Bone marrow (tissue), 2 donors: ENCODE measurements around the gene PRMT6.
"Not testable (repeated sequence)": the region's sequence is repeated elsewhere in the genome, so short reads cannot be mapped to it uniquely, and the experiment has no call there.

ENCODE experiments used
- DNase-seq, 2 donors: peaks; one replicate each; lab custom pipeline; 2025; lab: John Stamatoyannopoulos, UW

Gene PRMT6

DNA sequence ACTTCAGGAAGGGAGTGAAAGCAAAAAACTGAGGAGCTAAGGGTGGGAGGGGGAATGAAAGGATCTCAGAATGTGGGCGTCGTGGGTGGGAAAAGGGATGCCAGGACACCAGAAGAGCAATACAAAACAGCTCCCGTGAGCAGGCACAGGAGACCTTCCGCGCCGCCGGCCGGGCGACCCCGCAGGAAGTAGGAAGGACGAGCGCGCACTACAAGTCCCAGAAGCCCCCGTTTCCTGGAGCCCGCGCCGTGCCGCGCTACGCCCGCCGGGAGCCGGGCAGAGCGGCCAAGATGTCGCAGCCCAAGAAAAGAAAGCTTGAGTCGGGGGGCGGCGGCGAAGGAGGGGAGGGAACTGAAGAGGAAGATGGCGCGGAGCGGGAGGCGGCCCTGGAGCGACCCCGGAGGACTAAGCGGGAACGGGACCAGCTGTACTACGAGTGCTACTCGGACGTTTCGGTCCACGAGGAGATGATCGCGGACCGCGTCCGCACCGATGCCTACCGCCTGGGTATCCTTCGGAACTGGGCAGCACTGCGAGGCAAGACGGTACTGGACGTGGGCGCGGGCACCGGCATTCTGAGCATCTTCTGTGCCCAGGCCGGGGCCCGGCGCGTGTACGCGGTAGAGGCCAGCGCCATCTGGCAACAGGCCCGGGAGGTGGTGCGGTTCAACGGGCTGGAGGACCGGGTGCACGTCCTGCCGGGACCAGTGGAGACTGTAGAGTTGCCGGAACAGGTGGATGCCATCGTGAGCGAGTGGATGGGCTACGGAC is at the start of gene PRMT6:
Gene PRMT6 (plus strand): TSS at position 249 of the 771 bp plus-strand sequence. CDS start 42 bp downstream, at position 291.
- DNase-seq = peak; percentile 36 to 82

DNA sequence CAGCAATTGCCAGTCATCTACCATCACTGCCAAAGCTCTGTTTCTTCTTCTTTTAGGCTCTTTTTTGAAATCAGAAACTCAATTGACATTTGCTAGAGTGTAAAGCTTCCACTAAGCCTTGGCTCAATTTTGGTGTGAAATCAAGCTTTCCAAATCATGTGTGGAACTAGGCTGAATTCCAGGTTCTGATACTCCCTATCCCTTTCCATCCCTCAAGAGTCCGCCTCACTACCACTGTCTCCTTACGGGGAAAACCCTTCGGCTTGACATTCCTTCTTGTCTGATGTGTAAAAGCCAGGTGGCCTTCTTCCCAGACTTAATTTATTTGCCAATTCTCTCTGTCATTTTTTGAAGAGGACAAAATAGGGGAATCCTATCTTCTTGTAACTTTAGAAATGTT is 47.2 kb upstream of the PRMT6 start:
- no peak for DNase-seq

DNA sequence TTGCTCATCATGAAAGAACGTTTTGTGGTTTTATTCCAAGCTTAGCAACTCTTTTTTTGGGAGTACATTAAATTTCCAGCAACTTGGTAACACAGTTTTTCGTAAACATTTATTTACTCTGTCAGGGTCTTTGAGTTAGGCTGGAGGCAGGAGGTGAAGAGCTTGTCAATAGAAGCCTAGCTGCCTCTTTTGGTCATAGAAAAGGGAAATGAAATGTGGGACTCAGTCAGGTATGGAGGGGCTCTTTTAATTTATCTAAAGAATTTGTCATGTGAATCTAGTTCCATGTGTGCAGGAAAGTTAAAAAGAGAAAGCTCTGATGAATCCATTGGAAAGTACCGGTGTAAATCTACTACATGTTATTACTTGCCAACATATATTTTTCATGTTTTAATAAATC is 45.9 kb upstream of the PRMT6 start:
- no peak for DNase-seq

DNA sequence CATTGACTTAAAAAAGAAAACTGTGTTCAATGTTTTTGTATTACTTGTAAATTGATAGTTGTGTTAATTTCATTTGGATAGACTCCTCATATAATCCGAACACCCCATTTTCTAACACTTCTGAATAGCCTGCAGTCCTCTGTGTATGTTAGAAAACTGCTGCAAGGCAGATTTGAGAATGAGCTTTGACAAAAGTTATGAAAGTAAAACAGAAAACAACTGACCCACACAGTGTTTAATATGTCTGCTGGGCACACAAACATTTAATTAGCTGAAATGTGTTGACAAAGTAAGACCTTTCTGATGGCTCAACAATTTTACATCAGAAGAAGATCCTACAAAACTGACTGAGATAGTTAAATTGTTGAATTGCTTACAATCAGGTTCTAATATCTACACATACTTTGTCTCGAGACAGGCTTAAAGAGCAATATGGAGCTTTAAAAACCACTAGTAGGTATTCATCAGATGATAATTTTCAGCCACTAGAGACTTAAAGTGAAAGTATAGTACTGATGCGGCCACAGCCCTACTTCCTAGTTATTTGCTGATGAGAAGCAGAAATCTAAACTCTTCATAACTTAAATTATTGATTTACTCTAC is 40.0 kb upstream of the PRMT6 start:
- no peak for DNase-seq

DNA sequence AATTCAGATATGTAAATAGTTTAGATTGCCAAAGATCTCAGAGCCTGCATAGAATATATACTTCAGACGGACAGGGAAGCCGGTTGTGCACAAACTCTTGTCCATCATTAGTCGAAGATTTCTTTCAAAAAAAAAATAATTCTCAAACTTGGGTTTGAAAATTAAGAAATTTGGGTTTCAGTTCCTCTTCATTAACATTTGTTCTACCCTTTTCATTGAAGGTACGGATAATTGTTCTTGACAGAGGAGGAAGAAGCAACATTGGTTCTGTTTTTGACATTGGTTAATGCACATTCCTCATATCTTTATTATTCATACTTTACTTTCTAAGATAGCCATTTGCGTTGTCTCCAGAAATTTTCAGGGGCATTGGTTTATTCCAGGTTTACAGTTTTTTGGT is 38.0 kb upstream of the PRMT6 start:
- no peak for DNase-seq

DNA sequence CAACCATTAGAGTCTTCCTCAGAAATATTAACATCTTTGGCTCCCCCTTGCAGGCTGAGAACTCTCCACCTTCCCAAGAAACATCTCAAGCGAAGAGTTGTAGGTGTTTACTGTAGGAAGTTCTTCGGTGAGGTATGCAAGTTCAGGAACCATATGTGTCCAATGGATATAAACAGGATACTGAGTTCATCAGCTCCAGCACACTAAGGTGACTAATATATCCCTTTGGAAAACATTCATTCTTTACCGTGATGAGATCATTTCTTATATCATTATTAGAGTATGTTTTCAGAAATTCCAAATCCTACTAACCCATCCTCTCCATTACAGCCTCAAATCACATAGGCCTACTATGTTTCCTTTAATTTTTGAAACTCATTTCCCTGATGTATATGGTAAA is 37.3 kb upstream of the PRMT6 start:
- DNase-seq = no peak

DNA sequence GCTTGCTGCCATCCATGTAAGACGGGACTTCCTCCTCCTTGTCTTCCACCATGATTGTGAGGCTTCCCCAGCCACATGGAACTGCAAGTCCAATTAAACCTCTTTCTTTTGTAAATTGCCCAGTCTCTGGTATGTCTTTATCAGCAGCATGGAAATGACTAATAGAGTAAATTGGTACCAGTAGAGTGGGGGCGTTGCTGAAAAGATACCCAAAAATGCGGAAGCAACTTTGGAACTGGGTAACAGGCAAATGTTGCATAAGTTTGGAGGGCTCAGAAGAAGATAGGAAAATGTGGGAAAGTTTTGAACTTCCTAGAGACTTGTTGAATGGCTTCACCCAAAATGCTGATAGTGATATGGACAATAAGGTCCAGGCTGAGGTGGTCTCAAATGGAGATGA is 17.6 kb upstream of the PRMT6 start:
- not testable (repeated sequence) for DNase-seq

DNA sequence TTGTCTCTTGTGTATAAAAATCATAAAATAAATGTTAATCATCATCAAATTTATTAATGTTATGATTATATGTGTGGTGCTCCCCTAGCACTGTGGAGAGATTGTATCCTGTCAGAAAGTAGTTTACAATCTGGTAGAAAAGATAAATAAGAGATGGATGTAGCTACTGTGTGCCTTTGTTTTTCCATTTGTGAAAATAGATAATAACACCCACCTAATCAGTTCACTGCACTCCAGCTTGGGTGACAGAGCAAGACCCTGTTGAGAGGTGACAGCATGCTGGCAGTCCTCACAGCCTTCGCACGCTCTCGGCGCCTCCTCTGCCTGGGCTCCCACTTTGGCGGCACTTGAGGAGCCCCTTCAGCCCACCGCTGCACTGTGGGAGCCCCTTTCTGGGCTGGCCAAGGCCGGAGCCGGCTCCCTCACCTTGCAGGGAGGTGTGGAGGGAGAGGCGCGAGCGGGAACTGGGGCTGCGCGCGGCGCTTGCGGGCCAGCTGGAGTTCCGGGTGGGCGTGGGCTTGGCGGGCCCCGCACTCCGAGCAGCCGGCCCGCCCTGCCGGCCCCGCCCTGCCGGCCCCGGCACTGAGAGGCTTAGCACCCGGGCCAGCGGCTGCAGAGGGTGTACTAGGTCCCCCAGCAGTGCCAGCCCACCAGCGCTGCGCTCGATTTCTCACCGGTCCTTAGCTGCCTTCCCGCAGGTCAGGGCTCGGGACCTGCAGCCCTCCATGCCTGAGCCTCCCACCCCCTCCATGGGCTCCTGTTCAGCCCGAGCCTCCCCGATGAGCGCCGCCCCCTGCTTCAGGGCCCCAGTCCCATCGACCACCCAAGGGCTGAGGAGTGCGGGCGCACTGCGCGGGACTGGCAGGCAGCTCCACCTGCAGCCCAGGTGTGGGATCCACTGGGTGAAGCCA is 11.9 kb upstream of the PRMT6 start:
- DNase-seq = not testable (repeated sequence)

DNA sequence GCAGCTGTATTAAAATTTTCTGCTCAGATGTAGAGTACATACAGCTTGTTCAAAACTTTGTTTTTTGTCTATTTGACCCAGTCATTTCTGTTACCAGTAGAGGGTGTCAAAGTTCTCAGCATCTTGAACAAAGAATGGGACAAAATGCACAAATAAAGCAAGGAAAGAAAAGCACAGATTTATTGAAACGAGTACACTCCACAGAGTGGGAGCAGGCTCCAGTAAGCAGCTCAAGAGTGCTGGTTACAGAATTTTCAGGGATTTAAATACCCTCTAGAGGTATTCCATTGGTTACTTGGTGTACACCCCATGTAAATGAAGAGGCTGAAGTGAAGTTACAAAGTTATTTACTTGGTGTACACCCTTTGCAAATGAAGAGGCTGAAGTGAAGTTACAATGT is 8.9 kb upstream of the PRMT6 start:
- no peak for DNase-seq

DNA sequence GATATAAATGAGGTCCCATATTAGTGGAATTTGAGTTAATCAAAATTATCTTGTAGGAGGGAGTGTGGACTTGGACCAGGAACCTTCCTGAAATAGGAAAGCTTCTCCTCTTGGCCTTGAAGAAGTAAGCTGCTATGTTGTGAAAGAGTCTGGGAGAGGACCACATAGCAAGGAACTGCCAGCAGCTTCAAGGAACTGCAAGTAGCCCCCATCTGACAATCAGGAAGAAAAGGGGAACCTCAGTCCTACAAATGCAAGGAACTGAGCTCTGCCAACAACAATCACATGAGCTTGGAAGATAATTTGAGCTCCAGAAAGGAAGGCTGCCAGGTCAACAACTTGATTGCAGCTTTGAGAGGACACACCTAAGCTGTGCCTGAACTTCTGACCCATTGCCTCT is 8.2 kb upstream of the PRMT6 start:
- DNase-seq = no peak

DNA sequence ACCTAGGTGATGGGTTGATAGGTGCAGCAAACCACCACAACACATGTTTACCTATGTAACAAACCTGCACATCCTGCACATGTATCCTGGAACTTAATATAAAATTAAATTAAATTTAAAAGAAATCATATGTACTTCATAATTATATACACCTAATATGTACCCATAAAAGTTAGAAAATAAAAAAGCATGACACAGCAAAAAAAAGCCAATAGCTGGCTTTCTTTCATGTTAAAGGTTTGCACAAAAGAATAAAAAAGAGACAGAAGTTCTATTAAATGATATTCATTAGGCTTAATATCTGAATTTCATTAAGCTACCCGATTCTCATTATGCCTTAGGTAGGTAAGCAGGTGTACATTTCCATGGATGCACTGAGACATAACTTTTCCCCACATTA is 5.2 kb upstream of the PRMT6 start:
- DNase-seq = no peak

DNA sequence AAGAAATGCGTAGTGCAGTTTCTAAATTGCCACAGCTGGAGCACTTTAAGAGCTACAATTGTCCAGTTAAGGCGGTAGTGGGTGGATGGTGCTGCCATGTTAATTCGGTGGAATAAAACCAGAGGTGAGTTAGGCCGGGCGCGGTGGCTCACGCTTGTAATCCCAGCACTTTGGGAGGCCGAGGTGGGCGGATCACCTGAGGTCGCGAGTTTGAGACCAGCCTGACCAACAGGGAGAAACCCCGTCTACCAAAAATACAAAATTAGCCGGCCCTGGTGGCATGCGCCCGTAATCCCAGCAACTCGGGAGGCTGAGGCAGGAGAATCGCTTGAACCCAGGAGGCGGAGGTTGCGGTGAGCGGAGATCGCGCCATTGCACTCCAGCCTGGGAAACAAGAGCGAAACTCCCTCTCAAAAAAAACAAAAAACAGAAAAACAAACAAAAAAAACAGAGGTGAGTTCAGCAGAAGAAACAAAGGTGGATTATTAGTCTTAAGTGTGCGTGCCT is 502 bp upstream of the PRMT6 start:
- not testable (repeated sequence) for DNase-seq

DNA sequence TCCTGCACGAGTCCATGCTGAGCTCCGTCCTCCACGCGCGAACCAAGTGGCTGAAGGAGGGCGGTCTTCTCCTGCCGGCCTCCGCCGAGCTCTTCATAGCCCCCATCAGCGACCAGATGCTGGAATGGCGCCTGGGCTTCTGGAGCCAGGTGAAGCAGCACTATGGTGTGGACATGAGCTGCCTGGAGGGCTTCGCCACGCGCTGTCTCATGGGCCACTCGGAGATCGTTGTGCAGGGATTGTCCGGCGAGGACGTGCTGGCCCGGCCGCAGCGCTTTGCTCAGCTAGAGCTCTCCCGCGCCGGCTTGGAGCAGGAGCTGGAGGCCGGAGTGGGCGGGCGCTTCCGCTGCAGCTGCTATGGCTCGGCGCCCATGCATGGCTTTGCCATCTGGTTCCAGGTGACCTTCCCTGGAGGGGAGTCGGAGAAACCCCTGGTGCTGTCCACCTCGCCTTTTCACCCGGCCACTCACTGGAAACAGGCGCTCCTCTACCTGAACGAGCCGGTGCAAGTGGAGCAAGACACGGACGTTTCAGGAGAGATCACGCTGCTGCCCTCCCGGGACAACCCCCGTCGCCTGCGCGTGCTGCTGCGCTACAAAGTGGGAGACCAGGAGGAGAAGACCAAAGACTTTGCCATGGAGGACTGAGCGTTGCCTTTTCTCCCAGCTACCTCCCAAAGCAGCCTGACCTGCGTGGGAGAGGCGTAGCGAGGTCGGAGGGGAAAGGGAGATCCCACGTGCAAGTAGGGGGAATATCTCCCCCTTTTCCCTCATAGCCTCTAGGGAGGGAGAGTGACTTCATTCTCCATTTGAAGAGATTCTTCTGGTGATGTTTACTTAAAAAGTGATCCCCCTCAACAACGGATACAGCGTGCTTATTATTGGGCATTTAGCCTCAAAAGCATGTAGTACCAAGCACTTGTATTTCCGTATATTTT is 991 bp downstream of the PRMT6 start:
- DNase-seq = peak in 1 of 2 donors; percentile 42

DNA sequence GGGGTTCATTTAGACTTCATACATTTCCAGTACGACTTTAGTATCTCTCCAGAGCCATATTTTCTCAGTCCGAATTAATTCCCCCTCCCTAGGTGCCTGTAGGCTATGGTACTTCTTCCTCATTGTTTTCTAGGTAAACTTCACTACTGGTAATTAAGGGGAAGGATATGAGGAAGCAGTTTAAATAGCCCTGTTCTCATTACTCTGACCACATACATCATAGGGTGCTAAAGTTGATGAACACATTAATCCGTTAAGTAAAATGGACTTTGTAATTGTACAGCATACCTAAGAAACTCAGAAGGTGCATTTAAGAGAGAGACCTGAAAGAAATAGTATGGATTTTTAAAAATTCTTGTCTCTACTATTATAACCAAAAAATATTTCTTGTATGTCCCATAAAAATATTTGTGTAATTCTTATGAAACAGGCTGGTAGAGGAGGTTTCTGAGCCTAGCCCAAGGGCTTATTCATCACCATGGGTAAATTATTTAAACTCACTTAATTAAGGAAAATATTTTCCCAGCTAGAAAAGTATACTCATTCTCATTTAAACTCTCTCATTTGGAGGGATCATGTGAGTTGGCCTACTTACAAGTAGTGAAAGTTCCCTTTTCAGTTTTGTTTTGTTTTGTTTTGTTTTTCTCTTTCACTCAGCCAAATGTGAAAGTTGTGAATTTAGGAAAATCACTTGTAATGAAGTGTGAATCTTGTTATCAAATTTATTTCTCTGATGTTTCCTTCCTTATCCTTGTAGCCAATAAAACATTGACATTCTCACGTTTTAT is 2.0 kb downstream of the PRMT6 start:
- DNase-seq = no peak

DNA sequence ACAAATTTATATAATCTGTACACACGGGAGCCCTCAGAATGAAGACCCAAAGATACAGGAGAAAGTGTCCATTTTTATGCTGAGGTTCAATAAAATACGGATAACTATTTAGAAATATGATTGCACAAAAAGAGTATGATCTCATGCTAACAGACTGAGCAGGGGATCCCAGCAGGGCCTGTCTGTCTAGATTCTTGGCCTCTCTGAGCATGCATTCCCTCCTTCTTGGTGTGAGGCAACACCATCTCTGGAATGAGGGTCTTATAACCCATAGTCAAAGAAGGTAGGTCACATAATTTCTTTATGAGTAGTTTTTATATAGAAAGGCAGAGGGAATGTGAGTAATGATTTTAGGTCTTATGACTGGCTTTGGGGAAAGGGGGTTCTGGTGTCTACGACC is 5.4 kb downstream of the PRMT6 start:
- DNase-seq = no peak

DNA sequence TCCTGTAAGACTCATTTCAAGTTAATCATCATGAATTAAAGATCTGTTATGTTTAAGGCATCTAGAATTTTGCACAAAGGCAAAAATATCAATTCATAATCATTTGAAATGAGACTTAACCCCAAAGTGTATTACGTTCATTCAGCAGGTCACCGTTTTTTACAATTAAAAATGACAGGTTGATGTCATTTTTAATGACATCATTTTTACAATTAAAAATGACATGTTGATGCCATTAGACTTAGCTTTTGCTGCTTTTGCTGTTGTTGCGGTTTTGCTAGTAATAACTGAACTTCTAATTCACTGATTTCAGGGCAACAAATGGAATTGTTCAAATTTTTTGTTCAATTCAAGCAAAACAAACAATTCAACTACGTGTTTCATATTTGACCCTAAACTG is 17.0 kb downstream of the PRMT6 start:
- no peak for DNase-seq

DNA sequence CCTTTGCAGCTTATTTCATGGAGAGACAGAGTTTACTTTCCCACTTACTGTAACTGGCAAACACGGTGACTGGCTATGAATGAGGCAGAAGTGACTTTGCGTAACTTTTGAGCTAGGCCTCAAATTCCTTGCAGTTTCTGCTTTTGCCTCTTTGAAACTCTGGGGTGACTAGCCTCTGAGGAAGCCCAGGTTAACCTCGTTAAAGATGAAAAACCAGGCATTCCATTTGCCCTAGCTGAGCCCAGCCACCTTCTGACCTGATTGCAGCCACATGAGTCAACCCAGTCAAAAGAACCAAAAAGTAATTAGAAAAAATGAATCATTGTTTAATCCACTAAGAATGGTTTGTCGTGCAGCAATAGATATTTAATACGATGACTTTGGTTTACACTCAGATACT is 20.4 kb downstream of the PRMT6 start:
- DNase-seq = no peak

DNA sequence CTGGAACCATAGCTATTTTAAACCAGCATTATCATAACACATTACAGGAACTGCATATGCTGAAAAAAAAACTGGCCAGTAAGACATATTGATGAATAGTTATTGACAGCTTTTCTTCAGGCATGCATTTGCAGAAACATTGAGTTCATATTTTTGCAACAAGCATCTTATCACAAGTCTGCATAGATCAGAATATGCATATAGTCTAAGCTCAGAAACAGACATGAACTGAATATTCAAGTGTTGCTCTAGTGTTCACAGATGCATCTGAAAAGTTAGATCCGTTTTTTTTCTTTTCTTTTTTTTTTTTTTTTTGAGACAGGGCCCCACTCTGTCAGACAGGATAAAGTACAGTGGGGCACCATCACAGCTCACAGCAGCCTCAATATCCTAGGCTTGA is 22.8 kb downstream of the PRMT6 start:
- DNase-seq = no peak

DNA sequence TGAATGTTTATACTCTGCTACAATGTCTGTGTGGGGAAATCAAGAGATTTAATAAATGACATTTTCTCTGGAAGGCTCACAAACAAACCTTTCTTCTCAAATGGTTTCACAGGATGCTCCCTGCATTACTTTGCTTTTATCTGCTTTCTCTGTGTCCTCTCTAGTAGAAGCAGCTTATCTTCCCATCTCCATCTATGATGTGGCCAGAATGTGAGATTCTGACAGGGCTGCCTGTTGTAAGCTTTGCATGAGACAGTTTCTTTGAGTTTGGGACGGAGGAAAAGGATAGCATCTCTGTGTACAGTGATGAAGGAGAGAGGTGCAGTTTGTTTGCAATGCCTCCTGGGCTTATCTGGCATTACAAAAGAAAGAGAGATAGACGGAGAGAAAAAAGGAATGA is 24.6 kb downstream of the PRMT6 start:
- no peak for DNase-seq

DNA sequence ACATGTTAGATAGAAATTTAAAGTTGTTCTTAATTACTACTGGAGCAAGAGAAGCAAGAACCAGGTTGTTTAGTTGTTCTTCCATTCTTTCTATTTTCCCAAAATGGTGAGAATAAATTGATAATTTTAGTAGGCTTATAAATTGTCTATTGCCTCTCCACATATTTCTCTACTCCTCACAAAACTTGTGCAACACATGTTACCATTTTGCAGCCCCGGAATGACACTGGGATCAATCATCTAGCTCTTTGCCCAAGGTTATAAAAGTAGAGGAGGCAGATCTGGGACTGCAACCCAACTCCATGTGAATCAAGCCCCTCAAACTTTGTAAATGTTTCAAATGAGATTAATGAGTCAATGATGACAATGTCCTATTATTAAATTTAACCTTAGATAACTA is 34.9 kb downstream of the PRMT6 start:
- no peak for DNase-seq

DNA sequence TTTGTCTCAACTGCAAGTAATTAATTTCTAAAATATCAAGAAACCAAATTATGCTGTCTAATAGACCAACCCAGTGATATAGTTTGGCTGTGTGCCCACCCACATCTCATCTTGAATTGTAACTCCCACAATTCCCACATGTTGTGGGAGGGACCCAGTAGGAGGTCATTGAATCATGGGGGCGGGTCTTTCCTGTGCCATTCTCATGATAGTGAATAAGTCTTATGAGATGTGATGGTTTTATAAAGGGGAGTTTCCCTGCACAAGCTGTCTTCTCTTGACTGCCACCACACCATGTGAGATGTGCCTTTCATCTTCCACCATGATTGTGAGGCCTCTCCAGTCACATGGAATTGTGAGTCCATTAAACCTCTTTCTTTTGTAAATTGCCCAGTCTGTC is 36.9 kb downstream of the PRMT6 start:
- not testable (repeated sequence) for DNase-seq
